Stimulated activated CD4-positive, alpha-beta T cell treated with anti-CD3 and anti-CD28 coated beads, Interleukin-1b, Interleukin-23, amount 100 ng/mL, for 24 hours (primary cell): ENCODE data around the gene TFG.
"Not testable (repeated sequence)": the region's sequence is repeated elsewhere in the genome, so short reads cannot be mapped to it uniquely, and the experiment has no call there.

Source experiments
- DNase-seq, 4 experiments: peaks; one replicate each; pipeline ENCODE4 v3.0.0-alpha.2; 2020; ENCODE audit warnings: low read depth in 4 of 4, low spot score in 1 of 4

Gene TFG

GRCh38 chr3:100708989-100709841, at the start of gene TFG:
Gene TFG (plus strand): TSS chr3:100709494. CDS start chr3:100713686, 4,192 bp downstream.
- peak; percentile 91 to 95 (median 94) for DNase-seq

DNA sequence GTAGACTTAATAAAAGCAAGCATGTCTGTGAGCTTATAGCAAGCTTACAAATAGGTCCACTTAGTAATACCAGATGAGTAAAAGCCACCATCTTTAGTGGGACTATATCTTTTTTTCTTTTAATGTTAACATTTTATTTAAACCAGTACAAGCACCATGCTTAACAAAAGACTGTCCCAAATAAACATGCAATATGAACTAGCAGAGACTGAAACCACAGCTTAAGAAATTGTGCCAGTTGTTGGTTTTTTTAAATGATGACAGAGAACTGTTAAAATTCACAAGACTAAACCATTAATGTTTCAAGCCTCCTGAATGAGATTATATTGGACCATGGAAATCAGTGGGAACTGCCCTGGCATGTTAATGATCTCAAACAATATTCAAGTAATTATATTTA, 48.0 kb upstream of the TFG start:
- not testable (repeated sequence) for DNase-seq

- DNase-seq = no peak
These were observed 47.0 kb upstream of the TFG start for GRCh38 chr3:100662113-100662823.

- DNase-seq = no peak
These were observed 44.1 kb upstream of the TFG start for GRCh38 chr3:100665230-100665629.

DNA sequence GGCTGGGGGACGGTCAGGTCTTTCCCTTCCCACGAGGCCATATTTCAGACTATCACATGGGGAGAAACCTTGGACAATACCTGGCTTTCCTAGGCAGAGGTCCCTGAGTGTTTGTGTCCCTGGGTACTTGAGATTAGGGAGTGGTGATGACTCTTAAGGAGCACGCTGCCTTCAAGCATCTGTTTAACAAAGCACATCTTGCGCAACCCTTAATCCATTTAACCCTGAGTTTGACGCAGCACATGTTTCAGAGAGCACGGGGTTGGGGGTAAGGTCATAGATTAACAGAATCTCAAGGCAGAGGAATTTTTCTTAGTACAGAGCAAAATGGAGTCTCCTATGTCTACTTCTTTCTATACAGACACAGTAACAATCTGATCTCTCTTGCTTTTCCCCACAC, 42.6 kb upstream of the TFG start:
- DNase-seq = not testable (repeated sequence)

DNA sequence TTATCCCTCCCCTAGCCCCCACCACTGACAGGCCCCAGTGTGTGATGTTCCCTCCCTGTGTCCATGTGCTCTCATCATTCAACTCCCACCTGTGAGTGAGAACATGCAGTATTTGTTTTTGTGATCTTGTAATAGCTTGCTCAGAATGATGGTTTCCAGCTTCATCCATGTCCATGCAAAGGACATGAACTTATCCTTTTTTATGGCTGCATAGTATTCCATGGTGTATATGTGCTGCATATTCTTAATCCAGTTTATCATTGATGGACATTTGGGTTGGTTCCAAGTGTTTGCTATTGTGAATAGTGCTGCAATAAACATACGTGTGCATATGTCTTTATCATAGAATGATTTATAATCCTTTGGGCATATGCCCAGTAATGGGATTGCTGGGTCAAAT, 42.0 kb upstream of the TFG start:
- not testable (repeated sequence) for DNase-seq

DNA sequence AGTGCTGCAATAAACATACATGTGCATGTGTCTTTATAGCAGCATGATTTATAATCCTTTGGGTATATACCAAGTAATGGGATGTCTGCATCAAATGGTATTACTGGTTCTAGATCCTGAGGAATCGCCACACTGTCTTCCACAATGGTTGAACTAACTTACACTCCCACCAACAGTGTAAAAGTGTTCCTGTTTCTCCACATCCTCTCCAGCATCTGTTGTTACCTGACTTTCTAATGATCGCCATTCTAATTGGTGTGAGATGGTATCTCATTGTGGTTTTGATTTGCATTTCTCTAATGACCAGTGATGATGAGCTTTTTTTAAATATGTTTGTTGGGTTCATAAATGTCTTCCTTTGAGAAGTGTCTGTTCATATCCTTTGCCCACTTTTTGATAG, 38.3 kb upstream of the TFG start:
- not testable (repeated sequence) for DNase-seq

- no peak for DNase-seq
These were observed 27.8 kb upstream of the TFG start for GRCh38 chr3:100681496-100681895.

GRCh38 chr3:100682056-100682853, 27.0 kb upstream of the TFG start:
- DNase-seq = no peak

GRCh38 chr3:100682854-100683760, 26.2 kb upstream of the TFG start:
- DNase-seq = no peak

DNA sequence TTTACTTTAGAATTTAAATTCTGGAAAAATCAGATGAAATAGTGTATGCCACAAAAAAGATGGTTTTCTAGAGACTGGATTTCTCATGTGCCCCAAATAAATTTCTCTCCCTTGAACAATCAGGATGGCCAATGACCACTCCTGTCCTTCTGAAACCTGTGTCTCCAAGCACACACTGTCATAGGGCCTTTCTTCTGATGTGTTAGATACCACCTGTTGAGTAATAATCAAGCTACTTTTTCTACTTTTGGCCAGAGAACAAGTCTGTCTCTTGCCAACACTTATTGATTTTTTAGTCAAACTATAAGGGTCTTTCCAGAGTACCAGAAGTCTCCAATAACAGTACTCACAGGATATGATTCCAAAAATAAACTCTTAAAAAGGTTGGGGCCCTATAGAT, 16.1 kb upstream of the TFG start:
- DNase-seq = no peak

DNA sequence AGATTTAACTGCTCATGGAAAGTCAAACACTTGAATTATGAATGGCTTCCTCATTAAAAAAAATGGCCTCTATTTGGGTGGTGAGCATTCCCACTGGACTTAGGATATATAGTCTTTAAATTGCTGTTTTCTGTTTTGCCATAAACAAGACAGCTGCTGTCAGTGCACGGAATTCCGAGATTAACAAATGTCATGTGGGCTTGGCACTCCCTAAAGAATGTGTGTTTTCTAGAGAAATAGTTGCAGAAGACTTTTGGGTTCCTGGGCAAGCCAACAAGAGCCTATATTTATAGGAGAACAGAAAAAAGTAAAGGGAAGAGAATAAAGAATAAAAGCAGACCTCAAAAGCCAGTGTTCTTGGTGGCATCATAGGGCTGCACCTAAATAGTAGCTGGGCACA, 13.6 kb upstream of the TFG start:
- DNase-seq = no peak

- no peak for DNase-seq
These were observed 13.1 kb upstream of the TFG start for GRCh38 chr3:100696161-100696560.

DNA sequence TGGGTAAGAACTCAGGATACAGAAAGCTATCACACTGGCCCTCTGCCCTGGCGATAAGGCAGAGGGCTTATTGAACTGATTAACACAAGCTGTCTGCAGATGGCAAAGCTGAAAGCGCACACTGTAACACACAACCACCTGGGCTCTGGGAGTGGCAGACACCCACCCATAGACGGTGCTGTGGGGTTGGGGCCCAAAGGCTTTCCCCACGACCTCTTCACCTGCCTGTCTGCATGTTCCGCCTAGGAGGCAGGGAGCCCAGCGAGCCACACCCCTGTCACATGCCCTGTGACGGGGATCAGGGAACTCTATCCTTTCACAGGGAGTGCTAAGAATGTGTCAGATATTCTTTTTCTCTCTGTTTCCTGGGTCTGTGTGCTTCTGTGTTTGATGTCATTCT, 12.1 kb upstream of the TFG start:
- no peak for DNase-seq

DNA sequence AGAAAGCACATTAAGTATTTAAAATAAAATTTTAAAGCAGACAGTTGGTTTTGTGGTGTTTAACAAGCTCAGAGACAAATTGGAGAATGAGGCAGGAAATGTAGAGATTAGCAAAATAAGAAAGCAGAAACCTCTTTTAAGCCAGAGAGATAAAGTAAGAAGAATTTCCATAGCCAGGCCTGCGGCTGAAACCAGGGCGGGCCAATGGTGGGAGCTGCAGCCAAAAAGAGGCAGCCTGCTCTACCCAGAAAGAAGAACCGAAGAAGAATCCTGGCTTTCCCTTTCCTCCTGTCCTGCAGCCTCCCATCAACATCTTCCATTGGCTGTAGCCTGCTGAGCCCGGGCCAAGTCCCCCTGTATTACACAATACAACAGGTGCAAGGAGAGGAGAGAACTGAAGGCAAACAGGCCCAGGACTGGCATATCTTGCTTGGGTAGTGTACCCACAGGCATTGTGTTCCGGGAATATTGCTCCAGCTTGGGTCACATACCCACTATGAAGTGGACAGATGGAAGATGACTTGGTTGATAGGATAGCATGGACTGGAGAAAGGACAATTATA, 11.5 kb upstream of the TFG start:
- no peak for DNase-seq

- no peak for DNase-seq
These were observed 10.6 kb upstream of the TFG start for GRCh38 chr3:100698736-100699135.

DNA sequence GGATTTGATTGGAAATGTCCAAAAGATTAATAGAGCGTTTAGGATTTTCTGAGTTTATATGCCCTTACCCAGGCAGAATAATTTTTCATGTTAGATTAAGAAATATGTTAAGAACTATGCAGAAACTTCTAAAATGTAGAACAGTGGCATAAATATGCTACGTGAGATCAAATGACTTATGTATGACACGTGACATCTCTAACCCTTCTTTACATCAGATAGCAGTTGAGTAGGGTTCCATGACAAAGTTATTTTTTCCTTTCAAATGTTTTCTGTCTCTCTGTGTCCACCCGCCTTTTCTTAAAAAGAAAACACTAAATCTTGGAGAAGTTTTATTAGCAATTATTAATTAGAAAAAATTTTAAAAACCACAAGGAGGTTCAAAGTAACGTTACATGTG, 8.6 kb upstream of the TFG start:
- DNase-seq = no peak

- no peak for DNase-seq
These were observed 7.0 kb upstream of the TFG start for GRCh38 chr3:100702082-100702979.

GRCh38 chr3:100702980-100703345, 6.3 kb upstream of the TFG start:
- no peak for DNase-seq
